Measurements from ENCODE around the gene MKS1.

MKS1 gene

DNA sequence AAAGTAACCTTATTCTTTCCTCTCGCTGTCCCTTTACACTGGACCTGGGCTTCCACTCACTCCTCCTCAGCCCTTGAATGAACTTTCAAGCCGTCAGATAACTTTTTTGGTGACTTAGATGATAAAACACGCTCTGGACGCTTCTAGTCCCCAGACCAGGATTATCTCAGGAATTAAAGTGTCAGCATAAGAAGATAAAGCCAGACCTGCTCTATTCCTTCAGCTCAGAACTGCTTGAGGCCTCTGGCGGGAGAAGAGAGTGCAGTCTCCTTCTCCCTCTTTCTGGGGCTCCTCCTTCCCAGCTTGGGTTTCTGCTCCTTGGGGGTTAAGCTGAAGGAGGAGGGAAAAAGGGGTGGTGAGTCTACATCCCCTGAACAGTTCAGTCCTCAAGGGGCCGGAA, 25.9 kb upstream of the MKS1 start:
- DNase-seq, result no peak

DNA sequence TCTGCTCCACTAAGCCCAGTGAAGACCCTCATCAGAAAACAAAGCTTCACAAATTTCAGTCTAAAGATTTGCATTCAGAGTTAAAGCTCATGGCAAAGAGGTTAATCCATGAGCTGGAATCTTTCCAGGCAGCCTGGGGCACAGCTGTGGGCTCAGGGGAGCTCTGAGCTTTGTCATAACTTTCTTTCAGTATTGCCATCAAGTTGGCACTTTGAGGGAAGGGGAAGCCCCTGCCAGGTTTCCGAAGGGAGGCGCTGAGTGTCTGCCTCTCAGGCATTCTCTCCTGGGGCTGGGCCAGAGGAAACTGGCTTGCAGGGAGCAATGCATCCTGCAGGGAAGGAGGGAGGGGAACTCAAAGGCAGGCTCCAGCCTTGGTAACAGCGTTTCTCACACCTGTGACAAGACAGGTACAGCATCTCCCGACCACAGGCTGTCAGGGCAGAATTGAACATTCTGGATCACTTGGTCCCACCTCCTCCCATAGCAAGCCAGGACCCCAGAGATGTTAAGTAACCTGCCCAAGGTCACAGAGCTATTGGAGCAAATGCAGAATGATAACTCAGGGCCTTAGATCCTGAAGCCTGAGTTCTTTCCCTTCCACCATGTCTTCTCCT, 23.2 kb upstream of the MKS1 start:
- DNase-seq, result no peak

DNA sequence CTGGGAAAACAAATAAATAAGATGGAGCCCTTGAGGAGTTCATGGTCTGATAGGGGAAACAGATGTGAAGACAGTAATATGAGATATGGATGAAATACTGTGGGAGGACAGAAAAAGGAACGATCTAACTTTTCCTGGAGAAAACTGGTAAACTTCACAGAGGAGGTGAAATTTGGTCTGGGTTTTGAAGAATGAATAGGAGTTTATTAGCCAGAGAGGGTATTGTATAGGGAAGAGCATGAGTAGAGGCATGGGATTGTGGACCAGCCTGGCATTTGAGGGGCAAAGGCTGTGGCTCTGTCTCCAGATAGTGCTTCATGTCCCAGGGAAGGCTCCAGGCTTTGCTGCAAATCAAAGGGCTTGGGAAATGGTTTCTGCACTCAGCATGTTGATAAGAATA, 20.9 kb upstream of the MKS1 start:
- DNase-seq, result no peak

DNA sequence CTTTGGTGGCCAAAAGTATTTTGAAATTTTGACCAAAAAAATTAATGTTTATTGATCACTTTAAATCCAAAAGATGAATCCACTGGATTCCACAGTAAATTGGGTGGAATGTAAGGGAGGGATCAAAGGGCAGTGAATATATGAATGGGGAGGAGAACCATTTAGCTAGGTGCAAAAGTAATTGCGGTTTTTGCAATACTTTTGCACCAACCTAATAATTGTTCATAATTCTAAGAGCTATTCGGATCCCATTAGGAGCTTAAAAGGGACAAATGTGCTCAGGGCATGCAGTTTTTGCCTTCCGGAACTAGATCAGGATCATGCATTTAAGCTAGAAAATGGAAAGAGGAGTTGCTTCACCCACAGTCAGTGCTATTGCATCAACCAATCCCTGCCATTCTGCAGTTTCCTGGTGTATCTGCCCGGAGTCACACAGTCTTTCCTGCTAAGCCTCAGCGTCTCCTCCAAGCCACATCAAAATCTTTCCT, 19.1 kb upstream of the MKS1 start, which contains the start of gene LPO:
TSS of gene LPO (plus strand) at position 438 of the 488 bp plus-strand sequence. CDS start 4,396 bp downstream, outside the sequence.
- no peak for DNase-seq

- DNase-seq, result no peak
These were observed 17.3 kb upstream of the MKS1 start for GRCh38 chr17:58236394-58236793.

DNA sequence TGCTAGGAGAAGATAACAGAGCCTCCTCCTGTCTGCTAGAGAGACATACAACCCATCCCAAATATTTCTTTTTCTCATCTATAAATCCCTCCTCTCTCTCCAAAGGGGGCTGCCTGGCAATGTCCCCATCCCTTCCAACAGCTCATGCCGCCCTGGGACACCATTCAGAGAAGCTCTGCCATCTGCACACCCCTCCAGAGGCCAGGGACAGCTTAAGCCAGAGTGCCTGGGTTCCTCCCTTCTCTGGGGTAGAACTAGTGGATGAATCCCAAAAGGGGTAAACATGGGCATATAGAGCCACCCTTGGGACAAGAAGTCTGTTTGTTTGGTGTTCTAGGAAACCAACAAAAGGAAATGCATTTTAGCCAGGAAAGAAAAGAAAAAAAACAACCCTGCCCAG, 16.8 kb upstream of the MKS1 start:
- DNase-seq, result no peak

- DNase-seq, result no peak
These were observed 15.5 kb upstream of the MKS1 start for GRCh38 chr17:58234512-58234911.

DNA sequence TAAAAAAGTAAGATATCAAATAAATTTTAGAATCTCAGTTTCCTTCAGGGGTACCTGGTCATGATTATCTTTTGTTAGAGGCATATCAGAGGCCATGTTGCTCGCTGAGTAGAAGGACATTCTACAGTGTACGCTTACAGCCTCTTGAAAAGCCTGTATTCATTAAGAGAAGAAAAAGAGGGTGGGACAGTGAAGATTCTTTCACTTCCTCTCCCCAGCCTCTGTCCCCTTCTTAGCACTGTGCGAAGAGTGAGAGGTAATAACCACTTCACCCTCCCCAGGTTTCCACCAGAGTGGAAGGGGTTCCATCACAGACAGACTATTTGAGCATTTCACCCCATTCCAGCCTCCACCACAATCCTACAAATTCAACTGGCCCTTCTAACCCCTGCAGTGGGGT, 14.5 kb upstream of the MKS1 start:
- no peak for DNase-seq

DNA sequence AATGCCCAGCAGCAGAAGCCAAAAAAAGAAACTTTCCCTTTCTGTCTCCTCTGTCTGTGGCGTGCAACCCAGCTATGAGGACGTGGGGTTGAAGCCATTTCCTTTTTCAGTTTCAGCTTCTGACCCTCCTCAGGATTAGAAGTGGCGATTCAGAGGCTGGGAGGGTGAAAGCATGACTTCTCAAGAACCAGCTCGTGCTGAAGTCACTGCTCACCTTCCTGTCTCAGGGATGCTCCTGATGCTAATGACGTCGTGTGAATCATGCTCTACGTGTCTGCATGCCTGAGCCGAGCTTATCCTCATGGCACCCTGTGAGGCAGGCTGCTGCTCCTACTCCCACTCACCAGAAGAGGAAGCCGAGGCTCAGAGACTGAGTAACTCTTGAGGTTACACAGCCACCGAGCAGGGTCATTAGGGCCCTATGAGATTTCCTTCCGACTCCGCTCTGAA, 13.7 kb upstream of the MKS1 start:
- DNase-seq, result no peak

- DNase-seq, result no peak
These were observed 12.6 kb upstream of the MKS1 start for GRCh38 chr17:58231641-58232040.

GRCh38 chr17:58229881-58230280, 10.8 kb upstream of the MKS1 start:
- no peak for DNase-seq

DNA sequence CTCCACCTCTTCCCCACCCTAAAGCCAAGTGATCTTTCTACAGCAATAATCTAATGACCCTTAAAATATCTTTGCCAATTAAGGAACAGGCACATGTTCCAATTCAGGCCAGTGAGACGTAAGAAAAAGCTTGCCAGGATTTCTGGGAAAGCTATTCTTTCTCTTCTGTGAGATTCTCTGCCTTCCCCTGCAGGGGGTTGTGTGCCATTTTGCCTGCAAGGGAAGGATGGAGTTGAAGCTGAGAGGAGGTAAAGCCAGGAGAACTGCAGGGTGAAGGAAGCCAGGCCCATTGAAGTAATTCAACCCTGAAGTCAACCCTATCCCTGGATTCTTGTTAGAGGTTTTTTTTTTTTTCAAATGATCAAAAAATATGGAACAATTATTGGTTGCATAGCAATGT, 10.3 kb upstream of the MKS1 start:
- no peak for DNase-seq

- no peak for DNase-seq
These were observed 9.6 kb upstream of the MKS1 start for GRCh38 chr17:58228679-58229078.

GRCh38 chr17:58227733-58228132, 8.7 kb upstream of the MKS1 start:
- DNase-seq, result no peak

GRCh38 chr17:58224315-58224714, 5.3 kb upstream of the MKS1 start:
- DNase-seq, result no peak

- DNase-seq, result no peak
These were observed 731 bp upstream of the MKS1 start for GRCh38 chr17:58219789-58220183.

GRCh38 chr17:58217766-58218165, 1.3 kb downstream of the MKS1 start:
- no peak for DNase-seq

DNA sequence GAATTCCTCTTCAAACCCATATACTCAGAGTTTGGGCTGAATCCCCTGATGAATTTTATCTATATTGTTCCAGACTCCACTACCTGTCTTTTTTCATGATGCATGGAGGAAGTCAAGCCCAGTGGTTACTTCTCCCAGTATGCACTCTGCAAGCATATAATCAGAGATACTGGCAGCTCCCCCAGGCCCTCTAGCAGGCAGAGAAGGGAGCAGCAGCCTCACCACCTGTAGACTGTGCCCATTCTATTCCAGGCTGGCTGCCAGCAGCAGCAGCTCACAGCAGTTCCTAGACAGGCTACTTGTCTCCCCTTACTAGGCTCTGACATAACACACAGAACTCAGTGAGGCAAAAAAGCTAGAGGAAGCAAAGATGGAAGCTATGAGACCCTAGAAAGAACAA, 3.4 kb downstream of the MKS1 start:
- DNase-seq, result no peak

GRCh38 chr17:58210922-58211321, 8.1 kb downstream of the MKS1 start:
- DNase-seq, result no peak

GRCh38 chr17:58208344-58208743, 10.7 kb downstream of the MKS1 start:
- DNase-seq, result no peak

DNA sequence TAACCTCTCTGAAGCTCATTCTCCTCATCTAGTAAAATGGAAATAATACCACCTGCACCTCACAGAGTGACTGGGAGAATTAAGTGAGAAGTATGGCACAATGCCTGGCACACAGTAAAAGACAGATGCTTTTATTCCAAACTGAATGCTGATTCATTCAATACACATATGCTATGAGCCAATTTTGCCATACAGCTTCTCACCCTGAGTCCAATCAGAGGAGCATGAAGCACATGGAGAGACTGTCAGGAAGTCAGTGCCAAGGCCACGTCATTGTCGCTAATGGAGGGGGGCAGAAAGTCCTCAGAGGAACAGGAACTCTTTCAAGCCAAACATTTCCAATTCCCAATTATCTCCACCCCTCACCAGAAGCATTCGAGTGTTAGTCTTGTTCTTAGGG, 11.6 kb downstream of the MKS1 start:
- no peak for DNase-seq

- no peak for DNase-seq
These were observed 13.1 kb downstream of the MKS1 start for GRCh38 chr17:58205936-58206335.

DNA sequence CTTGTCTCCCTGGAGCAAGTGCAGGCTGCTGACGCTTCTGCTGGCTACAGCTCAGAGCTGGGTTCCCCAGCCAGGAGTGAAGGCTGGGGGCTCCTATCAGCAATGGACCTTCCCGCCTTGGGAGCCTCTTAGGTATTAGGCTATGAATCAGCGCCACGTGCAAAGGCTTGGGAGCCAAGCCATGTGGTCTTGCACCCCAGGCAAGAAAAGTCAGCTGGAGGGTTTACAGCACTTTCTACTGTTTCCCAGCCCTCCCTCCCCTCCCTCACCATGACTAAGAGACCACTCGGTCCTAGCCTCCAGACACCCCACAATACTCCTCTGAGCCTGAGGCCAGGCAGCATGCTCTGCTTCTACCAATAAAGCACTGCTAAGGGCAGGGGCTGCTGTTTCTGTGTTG, 14.3 kb downstream of the MKS1 start:
- no peak for DNase-seq

DNA sequence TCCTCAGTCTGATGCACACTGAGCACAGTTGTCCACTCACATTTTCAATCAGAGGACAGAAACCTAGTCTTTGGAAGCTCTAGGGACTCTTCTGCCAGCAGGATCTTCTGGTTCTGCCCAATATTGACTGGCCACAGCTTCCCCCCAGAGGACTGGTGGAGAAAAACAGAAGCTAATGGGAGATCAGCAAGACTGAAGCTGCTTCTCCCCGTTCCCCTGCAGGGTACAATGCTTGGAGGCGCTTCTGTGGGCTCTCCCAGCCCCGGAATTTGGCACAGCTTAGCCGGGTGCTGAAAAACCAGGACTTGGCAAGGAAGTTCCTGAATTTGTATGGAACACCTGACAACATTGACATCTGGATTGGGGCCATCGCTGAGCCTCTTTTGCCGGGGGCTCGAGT, 16.2 kb downstream of the MKS1 start:
- DNase-seq, result no peak

- peak; percentile 37 for DNase-seq
These were observed 18.9 kb downstream of the MKS1 start for GRCh38 chr17:58200024-58200633.

All from T-helper 9 cell (primary cell).